RWPE2 (cell line): Measurements from ENCODE around the gene CD300LD.
A peak's percentile ranks its signal among the peaks of the same experiment; 100 is the strongest.

ENCODE experiments used
- ATAC-seq: fragments of 200-7000 bp; cut with Tn5 transposase; 3 replicates; pipeline ENCODE4 v1.9.1; 2021; ENCODE audit warnings: low read depth
- DNase-seq: peaks from one replicate; pipeline ENCODE4 v3.0.0-alpha.2; 2020; ENCODE audit warnings: low spot score
- H3K27ac ChIP-seq: fragments of 450-650 bp; 2 replicates; pipeline ENCODE4 v1.5.1; 2017; ENCODE audit warnings: mild to moderate bottlenecking; ENCODE audit not compliant: poor library complexity, severe bottlenecking
- H3K27me3 ChIP-seq: fragments of 250-450 bp; sonication (Bioruptor Pico); 2 replicates; pipeline ENCODE4 v1.5.1; 2021; ENCODE audit warnings: mild to moderate bottlenecking, moderate library complexity; ENCODE audit not compliant: insufficient read depth, poor library complexity, severe bottlenecking
- H3K36me3 ChIP-seq: fragments of 250-450 bp; sonication (Bioruptor Pico); 2 replicates; pipeline ENCODE4 v1.5.1; 2020; ENCODE audit warnings: low read depth, mild to moderate bottlenecking, moderate library complexity
- H3K4me1 ChIP-seq: fragments of 250-450 bp; sonication (Bioruptor Pico); 2 replicates; pipeline ENCODE4 v1.5.1; 2021; ENCODE audit warnings: mild to moderate bottlenecking, moderate library complexity; ENCODE audit not compliant: insufficient read depth, poor library complexity, severe bottlenecking
- H3K4me3 ChIP-seq: fragments of 250-450 bp; sonication (Bioruptor Pico); 2 replicates; pipeline ENCODE4 v1.5.1; 2021; ENCODE audit warnings: mild to moderate bottlenecking, moderate library complexity; ENCODE audit not compliant: severe bottlenecking
- H3K9me3 ChIP-seq: fragments of 250-450 bp; sonication (Bioruptor Pico); 2 replicates; pipeline ENCODE4 v1.5.1; 2021; ENCODE audit warnings: mild to moderate bottlenecking, moderate library complexity; ENCODE audit not compliant: severe bottlenecking
- TF ChIP-seq, protein P1 (sequence below): fragments of 450-650 bp; IDR thresholded peaks from one replicate; pipeline ENCODE4 v1.5.1; 2017; ENCODE audit warnings: mild to moderate bottlenecking, moderate library complexity; ENCODE audit not compliant: poor library complexity, severe bottlenecking

The CD300LD gene

DNA sequence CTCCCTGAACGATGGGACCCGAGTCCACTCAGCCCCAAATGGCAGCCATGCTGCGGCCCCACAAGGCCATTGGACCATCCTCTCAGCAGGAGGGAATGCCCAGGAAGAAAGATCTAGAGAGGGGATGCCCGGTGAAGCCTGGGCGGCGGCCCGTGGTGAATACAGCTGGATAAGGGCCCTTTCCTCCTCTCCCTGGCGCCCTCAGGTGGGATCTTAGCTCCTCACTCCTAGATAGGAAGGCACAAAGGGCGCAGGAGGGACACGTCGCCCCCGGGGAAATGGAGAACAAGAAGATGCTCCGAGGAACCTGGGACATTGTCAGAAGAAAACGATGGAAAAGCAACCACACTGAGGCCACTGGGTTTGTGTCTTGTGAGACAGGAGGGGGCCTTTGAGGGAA, 48.7 kb downstream of the CD300LD start:
- TF ChIP-seq, protein P1, sequence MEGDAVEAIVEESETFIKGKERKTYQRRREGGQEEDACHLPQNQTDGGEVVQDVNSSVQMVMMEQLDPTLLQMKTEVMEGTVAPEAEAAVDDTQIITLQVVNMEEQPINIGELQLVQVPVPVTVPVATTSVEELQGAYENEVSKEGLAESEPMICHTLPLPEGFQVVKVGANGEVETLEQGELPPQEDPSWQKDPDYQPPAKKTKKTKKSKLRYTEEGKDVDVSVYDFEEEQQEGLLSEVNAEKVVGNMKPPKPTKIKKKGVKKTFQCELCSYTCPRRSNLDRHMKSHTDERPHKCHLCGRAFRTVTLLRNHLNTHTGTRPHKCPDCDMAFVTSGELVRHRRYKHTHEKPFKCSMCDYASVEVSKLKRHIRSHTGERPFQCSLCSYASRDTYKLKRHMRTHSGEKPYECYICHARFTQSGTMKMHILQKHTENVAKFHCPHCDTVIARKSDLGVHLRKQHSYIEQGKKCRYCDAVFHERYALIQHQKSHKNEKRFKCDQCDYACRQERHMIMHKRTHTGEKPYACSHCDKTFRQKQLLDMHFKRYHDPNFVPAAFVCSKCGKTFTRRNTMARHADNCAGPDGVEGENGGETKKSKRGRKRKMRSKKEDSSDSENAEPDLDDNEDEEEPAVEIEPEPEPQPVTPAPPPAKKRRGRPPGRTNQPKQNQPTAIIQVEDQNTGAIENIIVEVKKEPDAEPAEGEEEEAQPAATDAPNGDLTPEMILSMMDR: no peak
- H3K36me3 ChIP-seq: no peaks in the 10 kb centered on the region
- DNase-seq (no peak), ATAC-seq (no peak)
- H3K27ac ChIP-seq: no peak overlapping the region
- H3K27me3 ChIP-seq: no peaks in the 10 kb centered on the region
- no peaks in the 10 kb centered on the region for H3K9me3 ChIP-seq
- H3K4me1 ChIP-seq: no peaks in the 10 kb centered on the region
- no peak overlapping the region for H3K4me3 ChIP-seq

DNA sequence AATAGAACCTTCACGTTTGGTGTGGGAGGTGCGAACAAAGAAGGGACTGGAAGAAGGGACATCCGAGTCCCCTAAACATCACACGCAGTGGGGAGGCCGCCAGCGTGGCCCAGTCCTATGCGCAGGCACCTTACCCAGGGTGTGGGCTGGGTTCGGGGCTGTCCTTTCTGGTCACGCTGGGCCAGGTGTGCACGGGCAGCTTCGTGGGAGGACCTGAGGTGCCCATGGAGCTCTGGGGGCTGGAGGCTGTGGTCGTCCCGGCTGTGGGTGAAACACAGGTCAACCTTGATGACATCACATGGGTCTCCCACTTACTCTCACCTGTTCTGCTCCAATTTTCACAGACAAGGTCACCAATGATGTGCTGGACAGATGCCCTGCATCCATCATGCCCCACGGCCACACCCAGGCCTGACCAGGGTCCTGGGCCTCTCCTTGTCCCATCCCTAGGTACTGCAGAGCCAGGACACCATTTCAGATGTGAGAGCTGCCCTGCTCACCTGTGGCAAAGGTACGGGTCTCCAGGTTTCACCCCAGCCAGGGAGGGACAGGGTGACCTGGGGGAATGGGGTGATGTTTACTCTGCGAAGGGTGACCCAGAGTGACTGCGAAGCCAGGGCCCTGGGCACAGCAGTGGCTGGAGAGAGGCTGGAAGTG, 49.2 kb downstream of the CD300LD start:
- TF ChIP-seq, protein P1: no peak
- ATAC-seq: no peak
- no peaks in the 10 kb centered on the region for H3K4me1 ChIP-seq
- no peaks in the 10 kb centered on the region for H3K9me3 ChIP-seq
- H3K27ac ChIP-seq: no peak overlapping the region
- H3K4me3 ChIP-seq: no peak overlapping the region
- peaks cover 3% of the 10 kb centered on the region for H3K27me3 ChIP-seq
- no peaks in the 10 kb centered on the region for H3K36me3 ChIP-seq
- DNase-seq: no peak

DNA sequence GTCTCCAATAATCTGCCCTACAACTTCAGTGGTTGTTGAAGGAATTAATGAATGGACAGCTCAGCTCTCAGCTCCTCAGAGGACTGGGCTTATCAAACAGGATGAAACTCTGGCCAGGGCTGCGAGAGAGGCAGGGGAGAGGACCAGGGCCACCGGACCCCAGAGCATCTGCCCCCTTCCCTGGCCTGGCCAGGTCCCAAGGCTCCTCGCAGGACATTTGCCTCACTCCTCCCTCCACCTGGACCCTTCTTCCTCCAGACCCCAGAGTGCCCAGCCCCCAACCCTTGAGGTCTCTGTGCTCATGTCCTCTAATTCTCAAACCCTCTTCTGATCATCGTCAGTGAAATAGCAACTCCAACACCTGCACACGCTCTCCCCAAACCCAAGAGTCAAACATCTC, 49.9 kb downstream of the CD300LD start:
- ATAC-seq (no peak), DNase-seq (peak; percentile 52)
- Histone ChIP-seq H3K27ac (no peak overlapping the region), H3K4me3 (no peak overlapping the region), H3K4me1 (no peaks in the 10 kb centered on the region), H3K27me3 (peaks cover 7% of the 10 kb centered on the region), H3K9me3 (no peaks in the 10 kb centered on the region), H3K36me3 (no peaks in the 10 kb centered on the region)
- TF ChIP-seq, protein P1: no peak

DNA sequence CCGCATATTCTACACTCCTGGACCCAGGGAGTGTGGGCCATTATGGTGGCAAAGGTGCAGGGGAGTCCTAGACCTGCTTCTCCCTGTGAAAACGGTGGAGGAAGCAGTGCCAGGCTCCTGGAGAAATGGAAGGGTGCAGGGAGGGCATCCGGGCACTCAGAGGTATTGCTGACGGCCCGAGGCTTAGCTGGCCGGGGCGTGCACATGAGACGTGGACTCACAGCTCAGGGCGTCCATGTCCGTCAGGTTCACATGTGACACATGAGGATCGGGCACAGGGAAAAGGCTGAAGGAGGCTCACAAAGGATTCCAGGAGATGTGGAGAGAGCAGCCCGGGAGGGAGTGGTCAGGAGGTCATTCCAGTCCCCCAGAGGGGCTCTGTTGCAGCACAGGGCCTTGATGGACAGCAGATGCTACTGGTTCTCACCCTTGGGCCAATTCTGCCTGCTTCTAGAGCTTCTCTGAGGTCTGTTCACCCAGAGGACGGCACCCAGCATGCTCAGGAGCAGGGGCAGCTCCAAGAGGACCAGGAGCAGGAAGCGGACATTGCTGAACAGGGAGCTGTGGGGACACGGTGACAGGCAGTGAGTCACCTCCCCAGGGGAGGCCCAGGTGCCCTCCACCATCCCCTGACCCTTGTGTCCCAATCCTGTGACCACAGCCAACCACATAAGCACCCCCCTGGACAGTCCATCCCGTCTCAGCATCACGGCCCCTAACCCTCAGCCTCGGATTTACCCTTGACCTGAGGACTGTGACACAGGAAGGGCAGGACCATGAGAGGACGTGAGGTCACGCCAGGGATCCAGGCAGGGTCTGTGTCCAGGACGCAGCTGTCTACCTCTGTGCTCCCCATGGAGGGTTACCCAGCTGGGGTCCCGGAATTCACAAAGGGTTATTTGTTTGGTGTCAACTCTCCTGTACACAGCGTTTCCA, 50.6 kb downstream of the CD300LD start:
- ATAC-seq: no peak
- no peak for DNase-seq
- Histone ChIP-seq H3K4me3 (no peak overlapping the region), H3K4me1 (no peaks in the 10 kb centered on the region), H3K9me3 (no peaks in the 10 kb centered on the region), H3K27me3 (peaks cover 14% of the 10 kb centered on the region), H3K36me3 (no peaks in the 10 kb centered on the region), H3K27ac (no peak overlapping the region)
- TF ChIP-seq, protein P1: no peak
